Tibial nerve (tissue), 3 donors: ENCODE data around the gene CUX1.

Source experiments
- CTCF ChIP-seq, 5 experiments: fragments of 200-600 bp in 3 of 5; fragments of 450-650 bp in 2 of 5; sonication (generic) in 3 of 5; IDR thresholded peaks; one replicate each; pipeline ENCODE4 v1.5.1; 2016 to 2019; ENCODE audit warnings: antibody characterized with exemption in 5 of 5, mild to moderate bottlenecking in 3 of 5, moderate library complexity in 2 of 5
- POLR2A ChIP-seq, 2 donors: fragments of 450-650 bp; IDR thresholded peaks; one replicate each; pipeline ENCODE4 v1.6.1; 2017; ENCODE audit warnings: antibody characterized with exemption in 2 of 2, mild to moderate bottlenecking in 2 of 2, moderate library complexity in 2 of 2

DNA sequence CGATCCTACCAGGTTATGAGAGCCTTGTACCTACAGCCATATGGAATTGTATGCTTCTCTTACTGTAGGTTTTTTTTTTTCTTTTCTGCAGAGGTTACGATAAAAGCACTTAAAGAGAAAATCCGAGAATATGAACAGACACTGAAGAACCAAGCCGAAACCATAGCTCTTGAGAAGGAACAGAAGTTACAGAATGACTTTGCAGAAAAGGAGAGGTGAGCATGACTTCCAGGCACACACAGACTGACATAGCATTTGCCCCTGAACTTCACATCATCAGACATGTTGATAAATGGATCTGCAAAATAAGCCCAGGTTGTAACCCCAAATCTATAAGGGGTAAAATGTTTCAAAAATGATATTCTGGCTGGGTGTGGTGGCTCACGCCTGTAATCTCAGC lies 286.8 kb downstream of the CUX1 start:
- TF ChIP-seq CTCF (IDR thresholded peaks at IDR 0.05) = no peak
- TF ChIP-seq POLR2A (IDR thresholded peaks at IDR 0.05) = no peak
